IMR-90 (cell line): ENCODE data around the gene NPLOC4. TPM values are rescaled to one million over a fixed set of nuclear protein-coding genes. Genes with fewer than 3 reads are reported as not detected.

Experiments
- CTCF ChIP-seq: conservative IDR thresholded peaks from 2 replicates; pipeline ENCODE4 v1.5.1; 2012; ENCODE audit warnings: mild to moderate bottlenecking, low read depth, low read length, improper control_type of control experiment
- polyA plus RNA-seq, 3 experiments: library from polyadenylated mRNA; depleted of rRNA; stranded (reverse); fragments of >200 nt; gene quantifications; 2 replicates each; pipeline ENCODE4 v1.2.3, GENCODE V29; 2012; ENCODE audit warnings: low replicate concordance in 1 of 3
- total RNA-seq: library from RNA; depleted of rRNA; stranded (reverse); fragments of >200 nt; gene quantifications from 2 replicates; pipeline ENCODE4 v1.2.3, GENCODE V29; 2012

NPLOC4 gene
- total and polyA plus RNA-seq, 2 of the 4 experiments (the other 2 are of a cell fraction) = 70.4 to 78.3 TPM

- no peak for TF ChIP-seq CTCF
Observed at GRCh38 chr17:81552244-81553017, 84.5 kb downstream of the NPLOC4 start, which contains the start of gene FAAP100 (continued).
